A375 (cell line): ENCODE results near the gene CLDN7. TPM values are rescaled to one million over a fixed set of nuclear protein-coding genes. Genes with fewer than 3 reads are reported as not detected.

Source experiments
- small RNA-seq: library from RNA; depleted of rRNA; stranded (forward); fragments of <200 nt; gene quantifications from one replicate; pipeline ENCODE3, GENCODE V24; 2014
- total RNA-seq: library from RNA; depleted of rRNA; stranded (reverse); fragments of >200 nt; shearing (Covaris generic); gene quantifications from 2 replicates; pipeline ENCODE4 v1.2.3, GENCODE V29; 2014; rRNA removed

The CLDN7 gene
- total RNA-seq, 1 experiment from 2014 or later: 0.50 TPM

Small RNA genes lying within 50 kb of the gene (small RNA-seq; reads per million reads assigned to genes)
- gene MIR324 (0.46 reads per million, percentile 17 among the genes with 10 or more reads in this experiment), gene RF00019 (not detected)

Other genes with a start within 250 kb of the CLDN7 start
- 89.7 and 140 TPM in 2 replicates for gene RNASEK, start 249.9 kb downstream of the CLDN7 start, total RNA-seq
- gene BCL6B, start 239.4 kb downstream of the CLDN7 start, total RNA-seq: not detected in 2 replicates
- gene SLC16A13, start 226.5 kb downstream of the CLDN7 start, total RNA-seq: 0.53 and 0.79 TPM in 2 replicates
- not detected in 2 replicates for gene SLC16A11, start 218.4 kb downstream of the CLDN7 start, total RNA-seq
- gene CLEC10A, start 182.2 kb downstream of the CLDN7 start, total RNA-seq: not detected in 2 replicates
- gene ASGR2, start 147.7 kb downstream of the CLDN7 start, total RNA-seq: not detected in 2 replicates
- 2.0 and 3.1 TPM in 2 replicates for gene ASGR1, start 83.1 kb downstream of the CLDN7 start, total RNA-seq
- 18.1 and 25.8 TPM in 2 replicates for gene DLG4, start 42.6 kb downstream of the CLDN7 start, total RNA-seq
- 659 and 664 TPM in 2 replicates for gene ACADVL, start 42.5 kb downstream of the CLDN7 start, total RNA-seq
- gene DVL2, start 28.0 kb downstream of the CLDN7 start, total RNA-seq: 67.9 and 69.8 TPM in 2 replicates
- gene PHF23, start 23.0 kb downstream of the CLDN7 start, total RNA-seq: 52.4 and 54.4 TPM in 2 replicates
- gene GABARAP, start 20.0 kb downstream of the CLDN7 start, total RNA-seq: 147 and 165 TPM in 2 replicates
- 53.1 and 75.3 TPM in 2 replicates for gene CTDNEP1, start 10.7 kb downstream of the CLDN7 start, total RNA-seq
- gene ELP5, start 10.3 kb downstream of the CLDN7 start, total RNA-seq: 69.7 and 99.4 TPM in 2 replicates
- 0.05 TPM in 1 of 2 replicates, not detected in the other for gene SLC2A4, start 19.2 kb upstream of the CLDN7 start, total RNA-seq
- gene YBX2, start 32.2 kb upstream of the CLDN7 start, total RNA-seq: not detected in 2 replicates
- gene EIF5A, start 45.1 kb upstream of the CLDN7 start, total RNA-seq: 1,009 and 1,089 TPM in 2 replicates
- gene GPS2, start 52.9 kb upstream of the CLDN7 start, total RNA-seq: 97.9 and 100 TPM in 2 replicates
- 14.2 and 17.0 TPM in 2 replicates for gene NEURL4, start 66.9 kb upstream of the CLDN7 start, total RNA-seq
- 2.5 and 5.1 TPM in 2 replicates for gene ACAP1, start 74.1 kb upstream of the CLDN7 start, total RNA-seq
- 5.3 and 7.2 TPM in 2 replicates for gene KCTD11, start 89.7 kb upstream of the CLDN7 start, total RNA-seq
- gene TMEM95, start 92.7 kb upstream of the CLDN7 start, total RNA-seq: not detected in 2 replicates
- 1.0 and 2.4 TPM in 2 replicates for gene TNK1, start 118.6 kb upstream of the CLDN7 start, total RNA-seq
- gene PLSCR3, start 132.0 kb upstream of the CLDN7 start, total RNA-seq: 32.1 and 34.0 TPM in 2 replicates
- gene TMEM256, start 141.6 kb upstream of the CLDN7 start, total RNA-seq: 111 and 127 TPM in 2 replicates
- gene NLGN2, start 145.4 kb upstream of the CLDN7 start, total RNA-seq: 9.7 and 10.0 TPM in 2 replicates
- gene SPEM1, start 157.8 kb upstream of the CLDN7 start, total RNA-seq: not detected in 2 replicates
- gene SPEM2, start 163.1 kb upstream of the CLDN7 start, total RNA-seq: not detected in 2 replicates
- gene SPEM3, start 166.4 kb upstream of the CLDN7 start, total RNA-seq: not detected in 2 replicates
- 4.0 and 7.8 TPM in 2 replicates for gene TMEM102, start 173.0 kb upstream of the CLDN7 start, total RNA-seq
- 0.38 and 0.98 TPM in 2 replicates for gene FGF11, start 177.0 kb upstream of the CLDN7 start, total RNA-seq
- 6.1 and 6.9 TPM in 2 replicates for gene CHRNB1, start 182.6 kb upstream of the CLDN7 start, total RNA-seq
- gene ZBTB4, start 217.2 kb upstream of the CLDN7 start, total RNA-seq: 12.8 and 13.5 TPM in 2 replicates
- not detected in 2 replicates for gene SLC35G6, start 219.0 kb upstream of the CLDN7 start, total RNA-seq
- 53.6 and 115 TPM in 2 replicates for gene POLR2A, start 221.9 kb upstream of the CLDN7 start, total RNA-seq